ENCODE measurements around the gene FXYD2.
A peak's percentile ranks its signal among the peaks of the same experiment; 100 is the strongest.
"Not testable (repeated sequence)": the region's sequence is repeated elsewhere in the genome, so short reads cannot be mapped to it uniquely, and the experiment has no call there.

FXYD2 gene

DNA sequence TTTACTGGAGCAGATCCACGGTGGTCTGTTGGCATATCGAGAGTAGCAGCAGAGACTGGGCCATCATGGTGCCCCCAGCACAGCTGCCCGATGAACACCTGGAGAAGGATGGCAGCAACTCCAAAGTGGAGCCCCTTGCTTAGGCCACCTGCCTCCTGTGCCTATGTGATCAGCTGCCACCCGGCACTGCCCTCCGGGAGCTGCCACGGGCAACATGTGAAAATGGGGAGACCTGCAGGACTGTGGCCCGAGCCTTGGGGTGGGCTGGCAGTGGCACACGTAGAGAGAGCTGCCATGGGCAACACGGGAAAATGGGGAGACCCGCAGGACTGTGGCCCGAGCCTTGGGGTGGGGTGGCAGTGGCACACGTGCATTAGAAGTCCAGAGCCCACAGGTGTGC is 3.1 kb downstream of the FXYD2 start:
- DNase-seq (ENCODE audit: low spot score in 2 of 2) = no peak
- Mint-ChIP-seq H3K27ac (peak overlapping the region; percentile 45), H3K4me3 (no peak overlapping the region), H3K4me1 (peaks cover 74% of the 10 kb centered on the region), H3K36me3 (peaks cover 17% of the 10 kb centered on the region), H3K9me3 (no peaks in the 10 kb centered on the region)
- ATAC-seq = no peak

DNA sequence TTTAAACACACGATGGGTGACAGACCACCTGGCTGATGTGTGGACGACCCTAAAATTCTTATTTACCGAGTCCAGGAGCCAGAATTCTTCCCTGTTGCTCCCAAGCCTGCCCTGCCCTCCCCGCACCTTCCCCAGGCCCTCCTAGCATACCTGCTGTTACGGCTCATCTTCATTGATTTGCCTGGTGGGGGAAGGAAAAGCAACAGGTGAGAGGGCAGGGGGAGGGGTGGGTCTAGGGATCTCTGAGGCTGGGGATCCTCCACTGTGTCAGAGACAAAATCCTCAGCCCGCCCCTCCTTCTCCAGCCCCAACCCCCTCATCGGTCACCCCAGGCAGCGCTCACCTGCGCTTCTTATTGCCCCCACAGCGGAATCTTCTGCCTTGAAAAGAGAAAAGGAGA is 4.0 kb downstream of the FXYD2 start:
- peaks cover 75% of the 10 kb centered on the region for H3K4me1 Mint-ChIP-seq
- H3K36me3 Mint-ChIP-seq = peaks cover 23% of the 10 kb centered on the region
- no peak overlapping the region for H3K4me3 Mint-ChIP-seq
- no peak for DNase-seq (ENCODE audit: low spot score in 2 of 2)
- no peaks in the 10 kb centered on the region for H3K9me3 Mint-ChIP-seq
- H3K27ac Mint-ChIP-seq = peak overlapping the region; percentile 99
- ATAC-seq = no peak

DNA sequence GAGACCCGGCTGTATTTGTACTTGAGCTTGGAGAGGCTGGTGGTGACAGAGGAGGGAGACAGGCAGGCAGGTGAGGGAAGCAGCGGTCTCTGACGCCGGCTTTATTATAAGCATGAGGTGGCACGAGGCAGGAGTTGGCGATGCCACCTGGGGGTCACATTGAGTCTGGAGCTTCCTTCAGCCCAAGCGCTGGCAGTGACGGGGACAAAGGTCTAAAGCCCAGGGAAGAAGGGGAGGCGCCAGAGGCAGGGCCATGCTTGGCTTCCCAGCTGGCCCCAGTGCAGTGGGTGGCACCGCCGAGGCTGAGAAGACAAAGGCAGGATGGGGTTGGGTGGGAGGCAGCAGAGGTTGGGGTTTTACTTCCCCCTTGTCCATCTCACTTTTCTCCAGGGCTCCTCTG is 4.5 kb downstream of the FXYD2 start:
- no peak for ATAC-seq
- H3K9me3 Mint-ChIP-seq = no peaks in the 10 kb centered on the region

DNA sequence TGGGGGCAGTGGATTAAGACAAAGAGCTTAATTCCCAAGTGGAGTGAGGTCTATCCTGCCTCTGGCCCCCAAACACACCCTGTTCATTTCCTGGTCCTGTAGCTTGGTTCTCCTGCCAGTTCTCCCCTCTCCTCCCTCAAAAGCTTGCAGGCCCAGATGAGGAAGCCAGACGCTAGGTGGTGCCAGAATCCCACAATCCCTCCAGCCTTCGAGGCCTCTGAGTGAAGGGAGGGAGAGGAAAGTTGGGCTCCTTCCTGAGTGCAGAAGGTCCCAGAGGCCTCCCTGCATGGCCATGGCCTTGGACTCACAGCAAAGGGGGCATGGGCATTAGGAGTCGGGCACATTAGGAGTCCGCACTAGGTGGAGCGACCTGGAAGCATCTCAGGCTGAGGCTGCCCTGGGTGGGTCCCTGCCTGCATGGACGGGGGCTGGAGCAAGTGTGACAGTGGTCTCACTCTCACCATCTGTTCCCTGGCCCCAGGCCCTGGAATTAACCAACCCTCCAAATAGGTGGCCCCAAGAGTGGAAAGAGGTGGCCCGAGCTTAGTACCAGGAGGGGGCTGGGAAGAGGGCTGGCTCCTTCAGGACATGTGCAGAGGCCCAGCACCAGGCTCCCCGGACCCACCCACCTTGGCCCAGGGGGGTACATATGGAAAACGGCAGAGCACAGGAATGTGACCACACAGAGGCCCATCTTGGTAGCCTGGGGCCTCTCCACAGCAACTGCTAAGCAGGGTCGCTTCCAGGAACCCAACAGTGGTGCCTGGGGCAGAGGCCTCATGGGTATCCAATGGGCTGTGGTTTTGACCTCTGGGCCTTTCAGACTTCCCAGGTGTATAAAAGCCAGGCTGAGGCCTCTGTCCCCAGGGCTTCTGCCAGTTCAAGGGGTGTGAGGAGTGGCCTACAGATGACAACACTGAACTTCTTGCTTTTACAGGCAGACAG is 5.2 kb downstream of the FXYD2 start:
- Mint-ChIP-seq H3K9me3 (no peaks in the 10 kb centered on the region), H3K27ac (peak overlapping the region; percentile 99), H3K4me3 (peak overlapping the region; percentile 76), H3K36me3 (peaks cover 32% of the 10 kb centered on the region), H3K4me1 (peaks cover 75% of the 10 kb centered on the region)
- DNase-seq (ENCODE audit: low spot score in 2 of 2) (no peak), ATAC-seq (no peak)

More for the DNA sequence above, 4.5 kb downstream of the FXYD2 start:
- Mint-ChIP-seq H3K36me3 (peaks cover 27% of the 10 kb centered on the region), H3K4me1 (peaks cover 75% of the 10 kb centered on the region), H3K4me3 (no peak overlapping the region), H3K27ac (peak overlapping the region; percentile 99)
- DNase-seq (ENCODE audit: low spot score in 2 of 2) = no peak

DNA sequence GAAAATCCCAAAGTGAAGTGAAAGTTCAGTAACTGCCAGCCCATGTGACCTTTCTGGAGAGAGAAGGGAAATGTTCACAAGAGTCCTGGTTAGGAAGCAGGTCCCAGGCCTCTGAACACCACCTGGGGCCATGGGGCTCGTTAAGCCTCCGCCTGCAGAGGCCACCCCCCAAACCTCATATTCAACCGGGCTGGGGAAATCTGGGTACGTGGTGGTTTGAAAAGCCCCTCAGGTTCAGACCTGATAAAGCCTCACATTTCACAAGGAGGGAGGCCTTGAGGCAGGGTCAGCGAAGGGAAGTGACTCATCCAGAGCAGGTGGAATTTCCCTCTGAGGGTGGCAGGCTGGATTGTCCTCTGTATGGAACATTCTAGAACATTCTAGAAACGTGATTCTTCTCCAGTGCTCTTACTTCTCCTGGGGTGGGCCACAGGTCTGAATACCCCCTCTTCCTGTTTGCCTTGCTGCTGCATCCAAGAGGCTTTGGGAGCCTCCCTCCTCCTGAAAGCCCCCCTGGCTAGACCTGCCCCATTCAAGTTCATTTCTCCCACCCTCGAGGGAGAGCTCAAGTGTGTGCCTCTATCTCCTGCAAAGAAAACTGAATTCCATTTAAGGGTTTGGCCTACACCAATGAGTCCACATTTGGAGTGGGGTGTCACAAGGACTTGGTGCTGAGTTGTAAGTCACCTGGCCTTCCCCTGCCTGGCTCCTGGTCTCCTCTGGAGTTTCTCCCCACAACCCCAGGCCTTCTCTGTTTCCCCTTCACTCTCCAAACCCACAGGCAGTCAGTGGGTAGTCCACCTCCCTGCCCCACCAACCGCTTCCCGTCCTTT is 6.3 kb downstream of the FXYD2 start:
- DNase-seq (ENCODE audit: low spot score in 2 of 2) (peak; percentile 48 to 85), ATAC-seq (peak; percentile 62)
- peaks cover 75% of the 10 kb centered on the region for H3K4me1 Mint-ChIP-seq
- peak overlapping the region; percentile 76 for H3K4me3 Mint-ChIP-seq
- H3K36me3 Mint-ChIP-seq = peaks cover 36% of the 10 kb centered on the region
- no peaks in the 10 kb centered on the region for H3K9me3 Mint-ChIP-seq
- peak overlapping the region; percentile 99 for H3K27ac Mint-ChIP-seq

DNA sequence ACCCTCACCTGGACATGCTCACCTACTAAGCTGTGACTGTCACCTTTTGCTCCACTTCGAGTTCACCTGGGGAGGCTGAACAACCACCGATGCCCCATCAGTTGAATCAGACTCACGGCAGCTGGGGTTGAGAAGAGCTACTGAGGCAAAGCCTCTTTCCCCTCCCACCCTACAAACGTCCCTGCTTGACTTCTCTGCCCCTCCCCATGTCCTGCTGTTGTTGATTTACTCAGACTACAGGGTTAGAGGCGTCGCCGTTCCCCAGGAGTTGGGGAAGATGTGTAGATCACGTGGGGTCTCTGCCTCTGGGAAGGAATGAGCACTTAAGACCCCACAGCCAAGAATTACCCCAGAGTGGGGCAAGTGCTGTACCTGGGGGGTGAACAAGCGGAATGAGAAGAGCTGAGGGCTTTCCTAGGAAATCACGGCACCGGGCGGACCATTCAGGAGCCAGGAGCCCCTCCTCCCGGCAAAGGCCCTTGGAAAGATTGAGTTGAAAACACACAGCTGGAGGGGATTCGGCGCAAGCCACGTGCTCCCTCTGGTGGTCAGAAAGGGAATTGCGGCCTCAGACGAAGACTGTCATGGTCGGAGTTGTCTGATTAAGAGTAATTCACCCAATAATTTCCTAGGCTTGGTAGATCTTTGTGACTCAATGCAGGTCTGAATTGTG is 7.0 kb downstream of the FXYD2 start:
- Mint-ChIP-seq H3K4me3 (peak overlapping the region; percentile 76), H3K27ac (peak overlapping the region; percentile 99), H3K4me1 (peaks cover 79% of the 10 kb centered on the region), H3K9me3 (no peaks in the 10 kb centered on the region), H3K36me3 (peaks cover 38% of the 10 kb centered on the region)
- ATAC-seq (peak; percentile 59), DNase-seq (ENCODE audit: low spot score in 2 of 2) (peak; percentile 94 to 98)

DNA sequence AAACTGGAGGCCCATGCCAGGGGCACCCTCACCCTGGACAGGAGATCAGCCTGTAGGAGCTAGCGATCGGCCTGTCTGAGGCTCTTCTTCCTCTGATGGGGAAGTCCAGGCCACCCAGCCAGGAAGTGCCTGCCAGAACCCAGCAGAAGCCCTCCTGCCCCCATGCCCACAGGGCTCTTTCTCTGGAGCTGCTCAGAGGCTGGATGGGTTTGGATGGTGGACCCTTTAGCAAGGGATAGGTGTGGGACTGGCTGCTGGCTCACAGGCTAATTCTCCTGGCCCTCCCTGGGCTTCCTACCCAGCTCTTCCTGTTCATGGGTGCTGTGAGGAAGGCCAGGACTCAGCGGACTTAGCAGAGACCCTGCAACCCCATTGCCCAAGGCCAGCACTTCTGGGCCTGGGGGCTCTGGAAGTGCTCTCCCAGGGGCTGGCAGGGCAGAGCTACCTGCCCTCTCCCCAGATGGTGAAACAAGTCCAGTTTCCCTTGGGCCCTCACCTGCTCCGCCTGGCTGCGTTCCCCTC is 7.6 kb downstream of the FXYD2 start:
- ATAC-seq (no peak), DNase-seq (ENCODE audit: low spot score in 2 of 2) (no peak)
- Mint-ChIP-seq H3K9me3 (no peaks in the 10 kb centered on the region), H3K27ac (peak overlapping the region; percentile 99), H3K36me3 (peaks cover 38% of the 10 kb centered on the region), H3K4me3 (peak overlapping the region; percentile 76), H3K4me1 (peaks cover 80% of the 10 kb centered on the region)

DNA sequence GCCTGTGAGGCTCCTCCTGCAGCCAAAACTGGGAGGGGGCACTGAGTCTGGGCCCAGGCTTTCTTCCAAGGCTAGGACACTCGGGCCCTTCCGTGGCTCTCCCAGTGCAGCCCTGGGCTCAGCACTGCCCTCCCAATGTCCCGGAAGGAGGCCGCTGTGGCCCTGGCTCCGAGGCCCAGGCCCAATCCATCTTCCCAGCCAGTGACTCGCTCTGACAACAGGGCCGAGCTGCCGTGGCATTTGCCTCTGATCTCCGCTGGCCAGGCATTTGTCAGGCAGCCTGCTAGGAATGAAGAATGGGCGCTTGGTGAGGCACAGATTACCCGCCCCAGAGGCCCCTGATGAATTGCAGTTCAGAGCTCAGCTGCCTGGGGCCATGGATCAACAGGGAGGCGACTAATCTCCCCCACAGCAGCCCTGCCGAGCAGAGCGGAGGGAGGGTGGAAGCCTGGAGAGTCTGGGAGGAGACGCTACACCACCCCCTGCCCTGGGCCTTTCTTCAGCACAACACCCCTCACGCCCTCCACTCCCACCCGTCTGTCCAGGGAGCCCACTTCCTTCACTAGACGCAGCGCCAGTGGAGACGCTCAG is 8.3 kb downstream of the FXYD2 start:
- Mint-ChIP-seq H3K36me3 (peaks cover 38% of the 10 kb centered on the region), H3K9me3 (no peaks in the 10 kb centered on the region), H3K4me3 (peak overlapping the region; percentile 76), H3K27ac (peak overlapping the region; percentile 99), H3K4me1 (peaks cover 81% of the 10 kb centered on the region)
- no peak for ATAC-seq
- DNase-seq (ENCODE audit: low spot score in 2 of 2) = no peak

DNA sequence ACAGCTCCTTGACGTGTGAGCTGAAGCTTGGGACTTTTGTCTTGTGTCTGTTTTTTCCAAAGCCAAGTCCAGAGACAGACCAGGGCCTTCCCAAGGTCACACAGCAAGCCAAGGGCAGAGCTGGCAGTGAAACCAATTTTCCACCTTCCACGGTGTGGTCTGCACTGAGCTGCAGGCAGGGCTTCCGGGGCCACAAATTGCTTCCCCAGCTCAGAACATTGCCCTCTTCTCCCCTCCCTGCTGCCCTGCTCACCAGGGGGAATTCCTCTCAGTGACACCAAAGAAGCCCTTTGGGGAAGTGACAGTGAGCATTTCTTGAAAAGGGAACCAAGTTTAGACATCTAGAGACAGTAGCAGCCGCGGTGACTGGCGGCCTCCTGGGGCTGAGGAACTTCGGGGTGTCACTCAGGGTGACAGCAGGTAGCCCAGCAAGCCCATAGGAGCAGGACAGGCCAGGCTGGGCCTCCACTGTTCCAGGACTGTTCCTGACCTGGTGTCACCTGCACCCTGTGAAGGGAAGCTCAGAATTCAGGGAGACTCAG is 9.2 kb downstream of the FXYD2 start:
- peaks cover 38% of the 10 kb centered on the region for H3K36me3 Mint-ChIP-seq
- ATAC-seq (peak; percentile 83), DNase-seq (ENCODE audit: low spot score in 2 of 2) (peak; percentile 55 to 88)
- no peaks in the 10 kb centered on the region for H3K9me3 Mint-ChIP-seq
- peak overlapping the region; percentile 76 for H3K4me3 Mint-ChIP-seq
- H3K4me1 Mint-ChIP-seq = peaks cover 90% of the 10 kb centered on the region
- peak overlapping the region; percentile 99 for H3K27ac Mint-ChIP-seq

DNA sequence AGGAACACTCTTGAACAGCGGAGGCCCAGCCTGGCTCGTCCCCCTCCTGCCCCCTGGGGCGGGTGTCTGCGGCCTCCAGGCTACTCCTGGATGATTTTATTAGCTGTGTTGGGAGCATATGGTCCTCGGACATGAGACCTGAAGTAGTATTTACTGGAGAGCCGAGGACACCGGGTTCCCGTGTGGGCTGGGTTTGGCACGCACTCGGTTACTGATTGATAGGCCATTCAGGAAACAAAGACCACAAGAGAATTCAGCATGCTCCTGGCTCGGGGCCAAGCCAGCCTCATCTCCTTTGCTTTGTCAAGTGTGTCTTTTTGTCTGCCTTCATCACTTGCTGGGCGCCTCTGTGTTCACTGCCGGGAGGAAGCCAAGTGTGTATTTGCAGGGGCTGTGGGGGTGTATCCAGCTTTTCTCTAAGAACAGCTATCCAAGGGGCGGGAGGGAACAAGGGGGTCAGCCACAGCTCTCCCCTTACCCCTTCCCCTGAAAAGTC is 9.7 kb downstream of the FXYD2 start:
- Mint-ChIP-seq H3K36me3 (peaks cover 38% of the 10 kb centered on the region), H3K4me3 (peak overlapping the region; percentile 76), H3K4me1 (peaks cover 95% of the 10 kb centered on the region), H3K27ac (peak overlapping the region; percentile 99), H3K9me3 (no peaks in the 10 kb centered on the region)
- peak; percentile 75 for ATAC-seq
- DNase-seq (ENCODE audit: low spot score in 2 of 2) = peak; percentile 72 to 92

DNA sequence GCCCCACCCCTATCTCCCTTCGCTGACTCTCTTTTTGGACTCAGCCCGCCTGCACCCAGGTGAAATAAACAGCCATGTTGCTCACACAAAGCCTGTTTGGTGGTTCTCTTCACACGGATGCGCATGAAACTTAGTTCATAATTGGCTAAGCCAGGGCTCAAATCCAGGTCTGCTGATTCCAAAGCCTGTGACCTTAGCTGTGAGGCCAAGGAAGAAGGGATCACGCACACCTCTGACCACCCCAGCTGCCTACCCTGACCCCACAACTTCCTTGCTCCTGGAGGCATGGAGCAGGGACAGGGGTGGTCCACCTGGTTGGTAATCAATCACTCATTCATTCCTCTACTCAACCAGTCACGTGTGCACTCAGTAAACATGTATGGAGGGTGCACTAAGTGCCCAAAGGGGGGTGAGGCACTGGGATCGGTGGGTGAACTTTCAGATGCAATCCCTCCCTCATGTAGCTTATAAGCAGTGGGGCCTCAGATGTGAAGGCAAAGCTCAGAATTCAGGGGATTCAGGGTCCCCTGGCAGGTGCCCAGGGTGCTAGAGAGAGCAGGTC is 10.3 kb downstream of the FXYD2 start:
- DNase-seq (ENCODE audit: low spot score in 2 of 2) (no peak), ATAC-seq (no peak)
- peaks cover 99% of the 10 kb centered on the region for H3K4me1 Mint-ChIP-seq
- H3K36me3 Mint-ChIP-seq = peaks cover 38% of the 10 kb centered on the region
- peak overlapping the region; percentile 99 for H3K27ac Mint-ChIP-seq
- H3K9me3 Mint-ChIP-seq = no peaks in the 10 kb centered on the region
- H3K4me3 Mint-ChIP-seq = peak overlapping the region; percentile 76

DNA sequence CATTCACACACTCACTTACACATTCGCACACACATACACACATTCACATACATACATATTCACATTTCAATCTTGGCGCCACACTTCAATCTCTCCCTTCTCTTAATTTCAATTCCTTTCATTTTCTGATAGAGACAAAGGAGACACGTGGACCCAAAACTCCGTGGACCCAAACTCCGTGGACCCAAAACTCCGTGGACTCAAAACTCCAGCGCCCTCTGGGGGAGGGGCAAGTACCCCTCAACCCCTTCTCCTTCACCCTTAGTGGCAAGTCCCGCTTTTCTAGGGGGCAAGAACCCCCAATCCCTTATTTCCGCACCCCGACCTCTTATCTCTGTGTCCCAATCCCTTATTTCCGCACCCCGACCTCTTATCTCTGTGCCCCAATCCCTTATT is 14.5 kb downstream of the FXYD2 start:
- H3K27ac Mint-ChIP-seq = peak overlapping the region; percentile 8
- peak overlapping the region; percentile 1 for H3K4me3 Mint-ChIP-seq
- peaks cover 11% of the 10 kb centered on the region for H3K36me3 Mint-ChIP-seq
- H3K9me3 Mint-ChIP-seq; ATAC-seq; DNase-seq (ENCODE audit: low spot score in 2 of 2): not testable (repeated sequence)
- H3K4me1 Mint-ChIP-seq = peaks cover 67% of the 10 kb centered on the region

DNA sequence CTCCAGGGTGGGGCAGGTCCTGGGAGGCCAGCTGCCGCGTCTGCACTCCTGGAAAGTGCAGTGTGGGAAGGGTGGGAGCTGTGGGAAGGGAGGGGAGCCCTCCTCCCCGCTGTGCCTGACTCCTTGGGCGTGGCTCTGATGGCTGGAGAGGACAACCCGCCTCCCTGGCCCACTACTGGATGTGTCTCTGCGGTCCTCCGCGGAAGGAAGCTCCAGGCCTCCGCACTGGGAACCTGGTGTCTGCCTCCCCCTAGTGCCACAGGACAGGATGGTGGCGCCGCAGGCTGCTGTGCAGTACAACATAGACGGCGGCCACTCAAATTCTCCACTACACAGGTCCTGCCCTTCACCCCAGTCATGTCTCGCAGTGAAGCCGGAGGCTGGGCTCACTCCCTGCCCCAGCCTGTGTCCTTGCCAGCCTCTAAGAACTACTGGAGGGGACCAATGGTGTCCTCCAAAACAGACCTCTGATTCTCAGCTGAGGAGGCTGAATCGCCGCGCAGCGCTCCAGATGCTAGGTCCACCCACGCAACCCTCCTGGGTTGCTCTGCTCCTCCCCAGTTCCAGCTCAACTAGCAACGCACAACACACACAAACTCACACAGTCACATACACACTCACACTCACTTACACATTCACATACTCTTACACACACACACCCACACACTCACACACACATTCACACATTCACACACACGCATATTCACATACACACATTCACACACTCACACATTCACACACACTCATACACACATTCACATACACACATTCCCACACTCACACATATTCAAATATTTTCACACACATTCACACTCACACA is 15.1 kb downstream of the FXYD2 start:
- DNase-seq (ENCODE audit: low spot score in 2 of 2) (peak in 1 of 2 donors; percentile 65), ATAC-seq (peak; percentile 87)
- peak overlapping the region; percentile 8 for H3K27ac Mint-ChIP-seq
- no peaks in the 10 kb centered on the region for H3K9me3 Mint-ChIP-seq
- peaks cover 61% of the 10 kb centered on the region for H3K4me1 Mint-ChIP-seq
- H3K4me3 Mint-ChIP-seq = peak overlapping the region; percentile 1
- peaks cover 6% of the 10 kb centered on the region for H3K36me3 Mint-ChIP-seq
